Body of pancreas (tissue), 4 donors: Measurements from ENCODE around the gene ZRANB1. TPM values are rescaled to one million over a fixed set of nuclear protein-coding genes. Genes with fewer than 3 reads are reported as not detected.

Experiments
- ATAC-seq: fragments of 150-250 bp; one replicate; pipeline ENCODE4 v1.9.1; 2016
- DNase-seq, 4 donors: peaks; one replicate each; pipeline ENCODE4 v3.0.0-alpha.2; 2019
- H3K27ac ChIP-seq, 4 donors: fragments of 200-600 bp; sonication (generic); 1 replicate in 3 of 4; 2 replicates in 1 of 4; pipeline versions ENCODE4 v1.5.1 to v1.6.1; 2016 to 2019; ENCODE audit warnings: mild to moderate bottlenecking in 1 of 4, mixed read lengths in 1 of 4, moderate library complexity in 1 of 4
- H3K27me3 ChIP-seq, 2 donors: fragments of 200-600 bp; sonication (generic); one replicate each; pipeline ENCODE4 v1.6.0; 2016; ENCODE audit warnings: mild to moderate bottlenecking in 1 of 2
- H3K36me3 ChIP-seq, 2 donors: fragments of 200-600 bp; sonication (generic); replicated peaks in 1 of 2; 2 replicates each; pipeline ENCODE4 v1.5.1; 2016; ENCODE audit warnings: low read depth in 2 of 2; ENCODE audit not compliant: insufficient read depth in 1 of 2
- H3K4me1 ChIP-seq: fragments of 200-600 bp; sonication (generic); one replicate; pipeline ENCODE4 v1.6.0; 2016
- H3K4me3 ChIP-seq, 2 donors: fragments of 200-600 bp; sonication (generic); 1 replicate in 1 of 2; 2 replicates in 1 of 2; pipeline ENCODE4 v1.5.1; 2016 to 2019
- H3K9me3 ChIP-seq, 3 donors: fragments of 200-600 bp; sonication (generic); 1 replicate in 2 of 3; 2 replicates in 1 of 3; pipeline ENCODE4 v1.5.1; 2016
- CTCF ChIP-seq, 7 experiments: fragments of 450-650 bp in 4 of 7; fragments of 200-600 bp in 3 of 7; sonication (generic) in 3 of 7; IDR thresholded peaks; one replicate each; pipeline ENCODE4 v1.5.1; 2016 to 2019; ENCODE audit warnings: antibody characterized with exemption in 7 of 7
- POLR2A ChIP-seq, 3 donors: fragments of 450-650 bp; IDR thresholded peaks; one replicate each; pipeline ENCODE4 v1.6.1; 2016; ENCODE audit warnings: antibody characterized with exemption in 3 of 3, mild to moderate bottlenecking in 2 of 3
- WGBS, 2 donors: methylation state at CpG; one replicate each; pipeline ENCODE4 v1.1.5; 2017; 5-methylcytosine and 5-hydroxymethylcytosine counted together
- intact Hi-C: fragments of 100-400 bp; cut with DNase I; formaldehyde crosslinking; loops from one replicate; pipeline ENCODE4 v1.15.1; 2023
- total RNA-seq, 2 donors: library from RNA; depleted of rRNA; stranded (reverse); fragments of >200 nt; gene quantifications; one replicate each; pipeline ENCODE4 v1.1.0, GENCODE V29; 2016

Gene ZRANB1
- total RNA-seq, 2 donors from 2014 or later, result 12.2 to 21.1 TPM

- Histone ChIP-seq H3K4me3 (no peak overlapping the region), H3K27ac (no peak overlapping the region), H3K9me3 (no peaks in the 10 kb centered on the region), H3K36me3 (no peaks in the 10 kb centered on the region), H3K4me1 (peaks cover 16% of the 10 kb centered on the region), H3K27me3 (no peaks in the 10 kb centered on the region)
- intact Hi-C loops, result no loop called here
- DNase-seq, result no peak
- no peak for ATAC-seq
- 94 to 95% methylated on average over 3 of the region's 3 CpGs for WGBS, 2 donors
- TF ChIP-seq POLR2A (IDR thresholded peaks at IDR 0.05), result no peak
- no peak for TF ChIP-seq CTCF (IDR thresholded peaks at IDR 0.05)
Observed at GRCh38 chr10:124959564-124959963, 17.6 kb downstream of the ZRANB1 start.

GRCh38 chr10:124961248-124961570, 19.3 kb downstream of the ZRANB1 start:
- DNase-seq (no peak), ATAC-seq (no peak)
- H3K4me1 ChIP-seq, result no peaks in the 10 kb centered on the region
- WGBS, 2 donors, result 73 to 80% methylated on average over 4 of the region's 4 CpGs
- H3K27ac ChIP-seq, result no peak overlapping the region
- H3K9me3 ChIP-seq, result no peaks in the 10 kb centered on the region
- TF ChIP-seq POLR2A (IDR thresholded peaks at IDR 0.05) (no peak), CTCF (IDR thresholded peaks at IDR 0.05) (no peak)
- no peaks in the 10 kb centered on the region for H3K27me3 ChIP-seq
- no peaks in the 10 kb centered on the region for H3K36me3 ChIP-seq
- intact Hi-C loops, result no loop called here
- H3K4me3 ChIP-seq, result no peak overlapping the region

DNA sequence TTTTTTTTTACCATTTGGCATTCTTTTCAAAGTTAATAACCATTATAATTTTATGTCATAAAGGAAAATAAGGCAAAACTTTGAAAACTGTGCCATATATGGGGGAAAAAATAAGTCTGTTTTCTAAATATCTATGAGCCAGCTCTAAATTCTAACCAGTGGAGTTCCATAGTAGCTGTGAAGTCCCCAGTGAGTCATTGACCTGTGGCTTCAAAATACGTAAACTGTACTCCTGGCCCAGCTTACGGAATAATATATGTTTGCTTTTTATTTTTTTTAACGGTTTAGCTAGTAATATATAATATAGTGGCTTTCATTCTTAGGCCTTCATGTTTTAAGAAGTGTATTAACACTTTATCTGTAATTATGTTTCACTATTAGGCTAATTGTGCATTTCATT, 20.5 kb downstream of the ZRANB1 start:
- H3K4me1 ChIP-seq, result no peaks in the 10 kb centered on the region
- WGBS, 2 donors, result 90 to 92% methylated on average over 3 of the region's 3 CpGs
- no peaks in the 10 kb centered on the region for H3K9me3 ChIP-seq

DNA sequence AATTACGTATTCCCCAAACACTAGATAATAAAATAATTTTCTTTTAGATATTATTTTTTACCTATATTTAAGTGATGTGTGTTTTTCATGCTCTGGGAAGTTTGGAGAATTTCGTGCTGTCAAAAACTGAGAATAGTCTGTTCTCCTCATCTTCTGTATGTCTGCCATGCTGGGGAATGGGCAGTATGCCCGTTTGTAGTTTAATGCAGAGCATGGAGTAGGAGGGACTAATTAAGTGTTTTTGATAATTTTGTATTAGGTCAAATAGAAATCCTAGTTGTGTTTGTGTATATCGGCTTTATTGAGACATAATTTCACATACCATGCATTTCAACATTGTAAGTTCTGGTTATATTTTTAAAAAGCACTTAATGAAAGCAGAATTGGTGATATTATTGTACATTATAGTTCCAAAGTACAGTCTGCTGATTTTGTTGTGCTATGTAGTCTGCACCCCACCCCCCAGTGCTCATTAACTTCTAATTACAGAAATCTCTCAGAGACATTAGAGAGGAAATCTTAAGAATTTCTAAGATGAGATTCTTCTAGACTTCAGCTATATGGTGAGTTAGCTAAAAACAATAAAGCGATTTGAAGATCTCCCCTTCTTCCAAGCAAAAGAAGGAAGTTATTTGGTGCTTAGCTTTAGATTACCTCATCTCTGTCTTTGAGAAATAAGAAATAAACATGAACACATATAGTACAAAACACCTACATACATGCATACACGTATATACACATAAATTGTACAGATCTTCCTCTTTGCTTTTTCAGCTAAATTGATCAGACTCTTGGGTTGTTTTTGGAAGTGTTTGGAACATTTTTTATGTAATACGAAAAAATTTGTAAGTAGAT, 22.2 kb downstream of the ZRANB1 start:
- no peak for ATAC-seq
- Histone ChIP-seq H3K9me3 (no peaks in the 10 kb centered on the region), H3K27ac (no peak overlapping the region), H3K36me3 (peaks cover 0 to 5% of the 10 kb centered on the region in 2 donors), H3K27me3 (no peaks in the 10 kb centered on the region), H3K4me3 (no peak overlapping the region), H3K4me1 (no peaks in the 10 kb centered on the region)
- TF ChIP-seq POLR2A (IDR thresholded peaks at IDR 0.05) (no peak), CTCF (IDR thresholded peaks at IDR 0.05) (no peak)
- DNase-seq, result no peak
- intact Hi-C loops, result no loop called here
- 75 to 84% methylated on average over 7 of the region's 7 CpGs for WGBS, 2 donors

More for the DNA sequence above, 20.5 kb downstream of the ZRANB1 start:
- TF ChIP-seq CTCF (IDR thresholded peaks at IDR 0.05) (no peak), POLR2A (IDR thresholded peaks at IDR 0.05) (no peak)
- Histone ChIP-seq H3K27ac (no peak overlapping the region), H3K27me3 (no peaks in the 10 kb centered on the region), H3K36me3 (peaks cover 0 to 5% of the 10 kb centered on the region in 2 donors), H3K4me3 (no peak overlapping the region)
- no peak for DNase-seq
- intact Hi-C loops, result no loop called here
- no peak for ATAC-seq

- peaks cover 8% of the 10 kb centered on the region for H3K4me1 ChIP-seq
- TF ChIP-seq POLR2A (IDR thresholded peaks at IDR 0.05) (no peak), CTCF (IDR thresholded peaks at IDR 0.05) (no peak)
- no peak overlapping the region for H3K27ac ChIP-seq
- peaks cover 0 to 5% of the 10 kb centered on the region in 2 donors for H3K36me3 ChIP-seq
- WGBS, 2 donors, result 74 to 84% methylated on average over 5 of the region's 5 CpGs
- H3K4me3 ChIP-seq, result no peak overlapping the region
- DNase-seq (no peak), ATAC-seq (no peak)
- H3K9me3 ChIP-seq, result no peaks in the 10 kb centered on the region
- intact Hi-C loops, result no loop called here
- H3K27me3 ChIP-seq, result no peaks in the 10 kb centered on the region
Observed at GRCh38 chr10:124966008-124966407, 24.1 kb downstream of the ZRANB1 start.
